IPS-18c (cell line): Measurements from ENCODE around the gene ADSS1.

Experiments used
- H3K4me3 ChIP-seq: 2 replicates; pipeline ENCODE4 v1.7.0; 2013; ENCODE audit warnings: low read depth, mild to moderate bottlenecking, low read length, moderate library complexity; ENCODE audit not compliant: insufficient read depth
- H3K9me3 ChIP-seq: one replicate; pipeline ENCODE4 v1.6.1; 2013; ENCODE audit warnings: mild to moderate bottlenecking, low read length, moderate library complexity; ENCODE audit not compliant: control insufficient read depth, insufficient read depth

ADSS1 gene

DNA sequence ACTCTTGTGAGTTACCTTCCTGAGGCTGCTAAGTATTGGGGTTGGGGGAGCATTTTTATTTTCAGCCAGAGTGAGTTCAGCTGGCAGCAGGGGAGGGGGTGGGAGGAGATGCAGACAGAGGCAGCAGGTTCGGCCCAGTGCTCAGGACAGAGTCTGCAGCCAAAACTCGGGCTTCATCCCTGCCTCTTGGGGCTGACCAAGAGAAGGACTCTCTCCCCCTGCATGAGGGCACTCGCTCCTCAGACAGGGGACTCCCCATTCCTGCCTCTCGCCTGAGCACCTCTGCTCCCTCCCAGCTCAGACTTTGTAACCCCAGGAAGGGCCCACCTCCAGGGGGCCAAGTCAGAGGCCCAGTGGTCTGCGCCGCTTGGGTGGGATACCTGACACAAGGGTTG lies 72.7 kb downstream of the ADSS1 start:
- Histone ChIP-seq H3K4me3 (no peak overlapping the region), H3K9me3 (no peaks in the 10 kb centered on the region)
